ENCODE measurements around the gene MYO7A.

Gene MYO7A

GRCh38 chr11:77147668-77148321 is 19.7 kb downstream of the MYO7A start:
- DNase-seq = peak; percentile 91

- DNase-seq = no peak
These were observed 21.1 kb downstream of the MYO7A start for GRCh38 chr11:77148963-77149715.

- DNase-seq = no peak
These were observed 21.8 kb downstream of the MYO7A start for GRCh38 chr11:77149716-77150392.

GRCh38 chr11:77150836-77151235 is 22.8 kb downstream of the MYO7A start:
- DNase-seq = no peak

- peak; percentile 68 for DNase-seq
These were observed 23.9 kb downstream of the MYO7A start for GRCh38 chr11:77151804-77152509.

- DNase-seq = no peak
These were observed 24.8 kb downstream of the MYO7A start for GRCh38 chr11:77152846-77153245.

- DNase-seq = no peak
These were observed 25.5 kb downstream of the MYO7A start for GRCh38 chr11:77153276-77154185.

- DNase-seq = no peak
These were observed 26.5 kb downstream of the MYO7A start for GRCh38 chr11:77154381-77155081.

GRCh38 chr11:77155082-77155475 is 27.0 kb downstream of the MYO7A start:
- DNase-seq = no peak

- no peak for DNase-seq
These were observed 27.6 kb downstream of the MYO7A start for GRCh38 chr11:77155556-77156130.

GRCh38 chr11:77156396-77157195 is 28.6 kb downstream of the MYO7A start:
- no peak for DNase-seq

- DNase-seq = no peak
These were observed 30.1 kb downstream of the MYO7A start for GRCh38 chr11:77158041-77158695.

- DNase-seq = no peak
These were observed 31.3 kb downstream of the MYO7A start for GRCh38 chr11:77159219-77159936.

- DNase-seq = no peak
These were observed 32.0 kb downstream of the MYO7A start for GRCh38 chr11:77159937-77160495.

GRCh38 chr11:77163271-77163670 is 35.2 kb downstream of the MYO7A start:
- DNase-seq = no peak

- no peak for DNase-seq
These were observed 37.0 kb downstream of the MYO7A start for GRCh38 chr11:77165066-77165465.

- DNase-seq = no peak
These were observed 38.0 kb downstream of the MYO7A start for GRCh38 chr11:77166021-77166420.

- DNase-seq = no peak
These were observed 39.1 kb downstream of the MYO7A start for GRCh38 chr11:77167111-77167626.

Data from NCI-H2171 treated with DMSO at 0.1 percent for 48 hours (cell line).